Mesothelial cell of epicardium (in vitro differentiated cells): ENCODE measurements around the gene SLC25A39. TPM values are rescaled to one million over a fixed set of nuclear protein-coding genes. Genes with fewer than 3 reads are reported as not detected.

Experiments used
- DNase-seq, 2 experiments: peaks; one replicate each; pipeline ENCODE4 v3.0.0; 2021; ENCODE audit warnings: low spot score in 2 of 2; ENCODE audit not compliant: unreplicated experiment in 2 of 2
- H3K27ac Mint-ChIP-seq: 2 replicates; pipeline ENCODE4 v1.8.0; 2021; ENCODE audit warnings: mixed read lengths
- H3K27me3 Mint-ChIP-seq: 2 replicates; pipeline ENCODE4 v1.8.0; 2021; ENCODE audit warnings: low read depth, mixed read lengths
- H3K36me3 Mint-ChIP-seq: 2 replicates; pipeline ENCODE4 v1.8.0; 2021; ENCODE audit warnings: mixed read lengths
- H3K4me1 Mint-ChIP-seq: 2 replicates; pipeline ENCODE4 v1.8.0; 2021; ENCODE audit warnings: mixed read lengths
- H3K4me3 Mint-ChIP-seq: 2 replicates; pipeline ENCODE4 v1.8.0; 2021; ENCODE audit warnings: mild to moderate bottlenecking, moderate library complexity, mixed read lengths
- H3K9me3 Mint-ChIP-seq: 2 replicates; pipeline ENCODE4 v1.8.0; 2021; ENCODE audit warnings: mixed read lengths
- total RNA-seq: library from RNA; stranded (reverse); gene quantifications from 3 replicates; pipeline ENCODE4 v1.2.1, GENCODE V29; 2021
- TF ChIP-seq, protein P1 (sequence below): fragments of 200-600 bp; sonication (generic); IDR thresholded peaks from one replicate; pipeline ENCODE4 v1.5.0; 2021; ENCODE audit warnings: antibody characterized with exemption; ENCODE audit not compliant: unreplicated experiment

SLC25A39 gene
- total RNA-seq, 1 donor from 2014 or later = 112 TPM

DNA sequence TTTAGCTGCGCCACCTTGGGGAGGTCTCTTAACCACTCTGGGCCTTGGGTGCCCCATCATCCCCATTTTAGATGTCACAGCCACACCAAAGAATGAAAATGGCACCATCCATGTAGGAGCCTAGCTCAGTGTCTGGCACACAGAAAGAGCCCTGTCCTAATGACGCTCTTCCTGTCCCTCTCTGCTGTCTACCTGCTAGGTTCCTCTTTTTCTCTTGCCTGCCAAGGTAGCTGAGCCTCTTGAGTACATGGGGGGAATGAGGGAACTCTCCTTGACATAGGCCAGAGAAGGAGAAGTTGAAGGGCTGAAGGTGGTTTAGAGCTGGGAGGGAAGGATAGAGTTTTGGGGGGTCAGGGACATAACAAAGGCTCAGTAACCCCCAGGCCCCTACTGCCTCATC, 14.4 kb downstream of the SLC25A39 start:
- Mint-ChIP-seq H3K9me3 (no peaks in the 10 kb centered on the region), H3K4me3 (peak overlapping the region; percentile 3), H3K4me1 (peaks cover 2% of the 10 kb centered on the region), H3K27me3 (peaks cover 80% of the 10 kb centered on the region), H3K27ac (no peak overlapping the region), H3K36me3 (no peaks in the 10 kb centered on the region)
- no peak for DNase-seq
- TF ChIP-seq, protein P1, sequence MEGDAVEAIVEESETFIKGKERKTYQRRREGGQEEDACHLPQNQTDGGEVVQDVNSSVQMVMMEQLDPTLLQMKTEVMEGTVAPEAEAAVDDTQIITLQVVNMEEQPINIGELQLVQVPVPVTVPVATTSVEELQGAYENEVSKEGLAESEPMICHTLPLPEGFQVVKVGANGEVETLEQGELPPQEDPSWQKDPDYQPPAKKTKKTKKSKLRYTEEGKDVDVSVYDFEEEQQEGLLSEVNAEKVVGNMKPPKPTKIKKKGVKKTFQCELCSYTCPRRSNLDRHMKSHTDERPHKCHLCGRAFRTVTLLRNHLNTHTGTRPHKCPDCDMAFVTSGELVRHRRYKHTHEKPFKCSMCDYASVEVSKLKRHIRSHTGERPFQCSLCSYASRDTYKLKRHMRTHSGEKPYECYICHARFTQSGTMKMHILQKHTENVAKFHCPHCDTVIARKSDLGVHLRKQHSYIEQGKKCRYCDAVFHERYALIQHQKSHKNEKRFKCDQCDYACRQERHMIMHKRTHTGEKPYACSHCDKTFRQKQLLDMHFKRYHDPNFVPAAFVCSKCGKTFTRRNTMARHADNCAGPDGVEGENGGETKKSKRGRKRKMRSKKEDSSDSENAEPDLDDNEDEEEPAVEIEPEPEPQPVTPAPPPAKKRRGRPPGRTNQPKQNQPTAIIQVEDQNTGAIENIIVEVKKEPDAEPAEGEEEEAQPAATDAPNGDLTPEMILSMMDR = no peak

DNA sequence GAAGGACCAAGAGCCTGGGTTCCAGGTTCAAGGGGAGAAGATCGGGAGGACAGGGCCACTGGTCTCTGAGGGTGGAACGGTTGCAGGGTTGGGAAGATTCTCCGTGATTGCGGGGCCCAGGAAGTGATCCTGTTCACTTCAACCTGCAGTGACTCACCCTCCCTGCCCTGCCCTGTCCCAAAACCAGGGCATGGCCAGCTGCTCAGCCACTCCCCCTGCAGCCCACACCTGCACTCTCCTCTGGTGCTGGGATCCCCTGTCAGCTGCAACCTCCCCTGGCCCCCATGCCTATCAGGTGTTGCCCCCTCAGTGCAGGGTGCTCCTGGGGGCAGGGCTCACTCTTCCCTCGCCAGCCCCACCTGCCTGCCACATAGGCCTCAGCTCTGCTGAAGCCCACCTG, 15.2 kb downstream of the SLC25A39 start:
- no peak overlapping the region for H3K4me3 Mint-ChIP-seq
- peaks cover 2% of the 10 kb centered on the region for H3K4me1 Mint-ChIP-seq
- H3K36me3 Mint-ChIP-seq = no peaks in the 10 kb centered on the region

DNA sequence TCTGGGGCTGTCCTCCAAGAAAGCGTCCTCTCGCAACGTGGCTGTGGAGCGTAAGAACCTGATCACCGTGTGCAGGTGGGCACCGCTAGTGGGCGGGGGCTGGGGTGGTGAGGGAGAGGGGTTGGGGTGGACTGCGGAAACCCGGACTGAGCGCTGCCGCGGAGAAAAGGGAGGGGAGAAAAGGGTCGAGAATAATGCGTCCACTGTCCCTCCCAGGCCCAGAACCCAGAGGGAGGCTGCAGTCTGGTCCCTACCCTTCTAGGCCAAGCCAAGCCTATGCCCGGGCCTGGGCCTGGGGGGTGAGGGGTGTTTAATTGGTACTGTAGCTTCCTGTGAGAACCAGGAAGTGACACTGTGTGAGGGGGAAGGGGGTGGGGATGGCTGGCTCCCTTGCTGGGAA, 15.8 kb downstream of the SLC25A39 start:
- no peak for DNase-seq
- H3K27me3 Mint-ChIP-seq = peaks cover 77% of the 10 kb centered on the region
- H3K9me3 Mint-ChIP-seq = no peaks in the 10 kb centered on the region
- H3K27ac Mint-ChIP-seq = no peak overlapping the region
- H3K36me3 Mint-ChIP-seq = no peaks in the 10 kb centered on the region
- peaks cover 2% of the 10 kb centered on the region for H3K4me1 Mint-ChIP-seq
- TF ChIP-seq, protein P1 = no peak
- H3K4me3 Mint-ChIP-seq = peak overlapping the region; percentile 37

More for the DNA sequence above, 15.2 kb downstream of the SLC25A39 start:
- H3K27me3 Mint-ChIP-seq = peaks cover 79% of the 10 kb centered on the region
- H3K9me3 Mint-ChIP-seq = no peaks in the 10 kb centered on the region
- no peak for DNase-seq
- TF ChIP-seq, protein P1 = no peak
- no peak overlapping the region for H3K27ac Mint-ChIP-seq

DNA sequence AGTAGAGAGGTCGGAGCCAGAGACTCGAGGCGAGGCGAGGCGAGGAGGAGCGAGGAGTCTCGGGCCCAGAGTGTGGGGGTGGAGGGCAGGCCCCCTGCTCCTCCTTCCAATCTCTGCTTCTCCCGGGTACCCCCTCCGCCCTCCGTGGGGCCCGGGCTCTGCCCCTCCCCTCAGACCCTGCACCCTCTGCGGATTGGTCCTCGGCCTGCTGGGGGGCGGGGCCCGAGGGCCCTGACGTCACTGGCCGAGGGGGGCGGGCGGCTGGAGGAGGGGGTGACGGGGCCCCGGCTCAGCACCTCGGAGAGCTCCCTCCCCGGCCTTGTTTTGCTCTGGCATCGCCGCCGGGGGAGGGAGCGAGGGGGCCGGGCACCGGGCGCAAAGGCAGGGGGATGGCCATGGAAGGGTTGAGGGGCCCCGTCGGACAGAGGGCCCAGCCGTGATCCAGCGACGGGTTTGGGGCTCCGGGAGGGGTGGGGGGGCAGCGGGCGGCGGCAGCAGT, 16.3 kb downstream of the SLC25A39 start, which contains the start of gene RUNDC3A:
TSS of gene RUNDC3A (plus strand) at position 282 of the 499 bp plus-strand sequence. CDS start 232 bp downstream, outside the sequence.
- DNase-seq = peak; percentile 92 to 97
- Mint-ChIP-seq H3K9me3 (no peaks in the 10 kb centered on the region), H3K27ac (no peak within 1 kb of the TSS), H3K27me3 (peaks cover 75% of the 10 kb centered on the region), H3K4me1 (peaks cover 2% of the 10 kb centered on the region), H3K36me3 (no peaks in the 10 kb centered on the region), H3K4me3 (peak within 1 kb of the TSS; percentile 60)
- TF ChIP-seq, protein P1 = no peak

DNA sequence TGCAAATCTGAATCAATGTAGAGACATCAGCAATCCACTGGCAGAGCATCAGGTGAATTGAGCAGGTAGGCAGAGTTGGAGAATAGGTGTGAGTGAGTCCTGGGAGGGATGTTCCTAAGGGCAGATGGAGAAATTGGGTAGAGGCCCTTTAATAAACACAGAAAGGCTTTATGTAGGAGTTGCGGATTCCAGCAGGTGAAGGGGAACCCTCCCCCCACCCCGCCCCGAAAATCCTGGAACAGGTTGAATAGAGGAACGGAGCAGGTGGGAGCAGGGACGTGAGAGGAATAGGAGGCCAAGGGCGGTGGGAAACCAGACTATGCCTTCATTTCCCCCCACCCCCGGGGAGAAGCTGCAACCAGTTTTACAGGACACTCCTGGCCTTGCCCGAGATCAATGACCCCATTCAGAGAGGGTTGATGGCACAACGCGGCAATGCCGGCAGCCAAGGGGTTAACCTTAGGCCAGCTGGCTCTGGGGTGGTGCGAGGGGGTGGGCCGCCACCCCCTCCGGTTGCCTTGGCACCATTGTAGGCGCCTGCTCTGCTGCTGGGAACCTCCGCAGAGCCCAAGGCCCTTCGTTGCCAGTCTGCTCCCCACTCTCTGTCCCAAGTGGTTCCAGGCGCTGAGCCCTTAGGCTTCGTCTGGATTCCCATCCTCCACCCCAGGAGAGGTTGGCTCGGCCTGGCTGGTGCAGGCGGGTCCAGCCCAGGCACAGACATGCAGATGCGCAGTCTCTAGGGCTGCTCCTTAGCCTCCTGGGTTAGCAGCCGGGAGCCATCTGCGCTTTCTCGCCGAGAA, 17.0 kb downstream of the SLC25A39 start:
- no peaks in the 10 kb centered on the region for H3K9me3 Mint-ChIP-seq
- peaks cover 73% of the 10 kb centered on the region for H3K27me3 Mint-ChIP-seq
- H3K36me3 Mint-ChIP-seq = no peaks in the 10 kb centered on the region
- H3K27ac Mint-ChIP-seq = no peak overlapping the region
- H3K4me3 Mint-ChIP-seq = peak overlapping the region; percentile 60
- H3K4me1 Mint-ChIP-seq = peaks cover 2% of the 10 kb centered on the region
- TF ChIP-seq, protein P1 = no peak
- DNase-seq = peak in 1 of 2 experiments; percentile 63
